NCI-H2081 (cell line): Measurements from ENCODE around the gene ARHGEF37.

Experiments
- DNase-seq, 2 experiments: peaks; one replicate each; lab custom pipeline; 2025; lab: John Stamatoyannopoulos, UW

The ARHGEF37 gene

GRCh38 chr5:149628221-149628620 lies 46.9 kb downstream of the ARHGEF37 start:
- DNase-seq = peak in 1 of 2 experiments; percentile 4

- DNase-seq = no peak
Measured at GRCh38 chr5:149628846-149629388, 47.6 kb downstream of the ARHGEF37 start.

- DNase-seq = no peak
Measured at GRCh38 chr5:149629421-149629820, 48.1 kb downstream of the ARHGEF37 start.

DNA sequence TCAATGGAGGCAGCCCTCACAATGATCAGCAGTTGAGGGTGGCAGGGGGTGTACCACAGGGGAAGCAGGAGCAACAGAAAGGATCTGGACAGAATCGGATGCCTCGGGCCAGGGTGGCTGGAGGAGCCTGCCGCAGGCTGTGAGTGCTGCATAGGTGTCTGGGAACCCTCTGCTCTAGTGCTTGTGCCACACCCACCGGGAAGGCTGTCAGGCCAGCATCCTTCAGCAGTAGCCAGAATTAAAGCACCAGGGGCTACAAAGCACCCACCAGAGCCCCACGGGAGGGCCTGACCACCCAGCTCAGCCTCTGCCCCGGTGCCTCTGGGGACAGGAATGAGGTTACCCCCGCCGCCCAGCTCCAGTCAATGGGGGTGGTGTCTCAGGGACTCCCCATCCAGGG lies 49.0 kb downstream of the ARHGEF37 start:
- DNase-seq = no peak

GRCh38 chr5:149631506-149631905 lies 50.2 kb downstream of the ARHGEF37 start:
- DNase-seq = no peak

DNA sequence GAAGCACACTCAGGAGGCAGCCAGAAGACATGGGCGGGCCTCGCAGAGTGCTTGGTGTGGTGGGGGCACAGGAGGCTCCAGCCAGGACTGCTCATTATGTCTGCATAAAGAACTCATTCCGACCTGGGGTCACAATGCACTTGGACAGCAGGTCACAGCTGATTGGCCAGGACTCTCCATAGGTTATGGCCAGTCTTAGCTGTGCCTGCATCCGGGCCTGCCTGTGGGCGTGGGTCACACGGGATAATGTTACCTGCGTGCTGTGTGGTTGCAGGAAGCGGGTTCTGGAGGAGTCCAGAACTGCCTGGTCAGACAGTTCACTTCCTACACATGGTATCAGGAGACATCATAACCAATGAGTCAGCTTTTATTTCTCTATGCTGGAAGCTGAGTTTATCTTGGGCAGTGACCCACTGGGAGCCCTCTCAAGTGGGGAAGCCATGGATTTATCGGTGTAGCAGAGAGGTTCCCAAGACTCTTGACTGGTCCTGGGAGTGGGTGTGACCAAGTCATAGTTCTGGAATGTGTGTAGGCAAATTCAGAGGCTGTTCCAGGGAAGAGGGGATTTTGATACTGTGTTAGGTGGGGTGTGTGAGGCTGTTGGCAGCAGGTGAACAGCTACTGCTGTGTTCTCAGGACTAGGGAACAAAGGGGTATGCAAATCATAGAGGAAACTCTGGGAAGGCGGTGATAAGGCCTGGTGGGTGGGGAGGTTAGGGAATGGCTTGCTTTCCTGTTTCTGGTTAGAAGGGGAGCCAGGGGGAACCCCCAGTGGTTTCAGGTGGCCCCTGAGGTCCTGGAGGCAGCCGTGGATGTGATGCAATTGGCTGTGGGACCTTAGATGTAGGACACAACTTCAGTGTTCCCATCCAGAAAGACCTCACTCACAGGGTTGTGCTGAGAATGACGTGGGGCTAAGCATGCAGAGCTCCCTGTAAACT lies 51.3 kb downstream of the ARHGEF37 start:
- DNase-seq = no peak

DNA sequence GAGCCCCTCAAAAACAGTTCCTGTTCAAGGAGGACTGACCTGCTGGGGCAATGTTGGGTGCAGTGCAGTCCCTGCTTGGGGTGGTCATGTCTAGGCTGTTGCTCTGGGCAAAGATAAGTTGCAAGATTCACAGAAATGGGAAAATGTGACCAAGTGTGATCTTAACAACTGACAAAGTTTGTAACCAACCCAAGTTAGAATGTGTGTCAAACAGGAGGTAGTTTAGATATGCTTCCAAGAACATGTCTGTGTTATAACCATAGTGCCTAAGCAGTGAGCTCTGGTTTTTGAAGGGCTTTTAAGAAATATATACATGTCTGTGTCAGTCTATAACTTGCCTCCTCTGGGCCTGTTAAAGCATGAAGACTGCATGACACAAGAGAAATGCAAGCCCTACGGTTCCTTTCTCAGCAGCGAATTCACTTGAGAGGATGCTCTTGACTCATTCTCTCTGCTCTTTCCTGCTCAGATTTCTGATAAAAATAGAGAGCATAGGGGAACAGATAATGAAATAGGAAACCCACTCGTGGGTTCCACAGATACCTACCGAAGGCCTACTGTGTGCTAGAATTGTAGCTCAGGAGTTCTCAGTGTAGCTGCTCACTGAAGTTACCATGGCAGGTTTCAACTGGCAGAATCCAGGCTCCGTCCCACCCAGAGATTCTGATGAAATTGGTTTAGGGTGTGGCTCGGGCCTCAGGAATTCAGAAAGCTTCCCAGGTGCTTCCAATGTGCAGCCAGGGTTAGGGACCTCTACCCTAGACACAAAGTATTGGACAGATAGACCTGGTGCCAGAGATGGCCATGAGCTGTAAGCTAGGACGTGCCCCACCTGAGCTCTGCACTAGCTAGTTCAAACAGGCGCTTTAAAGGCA lies 52.4 kb downstream of the ARHGEF37 start:
- no peak for DNase-seq

DNA sequence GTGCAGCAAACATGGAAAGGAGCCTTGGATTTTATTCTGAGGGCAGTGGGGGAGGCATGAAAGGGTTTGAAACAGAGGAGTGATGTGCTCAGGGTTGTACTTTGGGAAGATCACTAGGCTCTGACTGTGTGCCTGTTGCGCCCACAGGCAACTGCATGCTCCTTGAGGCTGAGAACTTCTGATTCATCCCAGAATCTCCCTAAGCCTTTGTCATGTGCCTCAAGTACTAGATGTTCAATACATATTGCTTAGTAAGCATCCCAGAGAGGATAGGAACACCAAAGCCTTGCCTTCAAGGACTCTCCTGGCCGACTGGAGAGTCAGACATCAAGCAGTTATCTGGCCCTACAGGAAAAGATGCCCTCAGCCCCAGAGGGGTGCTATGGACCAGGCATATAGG lies 54.1 kb downstream of the ARHGEF37 start:
- DNase-seq = no peak

DNA sequence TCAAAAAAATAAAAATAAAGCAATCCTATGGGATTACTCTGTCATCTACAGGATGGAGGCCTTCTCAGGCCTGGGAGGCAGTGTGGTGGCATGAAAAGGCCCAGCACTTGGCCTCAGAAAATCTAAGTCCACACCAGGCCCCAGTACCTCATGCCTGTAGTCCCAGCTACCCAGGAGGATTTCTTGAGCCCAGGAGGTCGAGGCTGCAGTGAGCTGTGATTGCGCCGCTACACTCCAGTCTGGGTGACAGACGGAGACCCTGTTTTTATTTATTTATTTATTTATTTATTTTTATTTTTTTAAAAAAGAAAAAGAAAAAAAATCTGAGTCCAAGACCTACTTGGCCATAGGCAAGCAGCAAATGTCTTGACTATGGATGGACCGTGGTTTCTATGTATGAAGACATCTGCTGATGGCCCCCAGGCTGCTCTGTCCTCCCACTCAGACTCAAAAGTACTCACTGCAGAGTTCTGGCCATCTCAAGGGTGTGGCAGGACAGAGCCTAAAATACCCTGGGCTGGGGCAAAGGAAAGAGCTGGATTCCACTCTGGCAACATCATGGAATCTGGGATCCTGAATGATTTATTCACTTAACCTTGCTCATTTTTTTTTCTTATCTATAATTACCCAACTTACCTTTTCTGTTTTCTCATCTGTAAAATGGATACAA lies 55.0 kb downstream of the ARHGEF37 start:
- DNase-seq = no peak

GRCh38 chr5:149636861-149637246 lies 55.6 kb downstream of the ARHGEF37 start:
- peak; percentile 74 to 80 for DNase-seq

DNA sequence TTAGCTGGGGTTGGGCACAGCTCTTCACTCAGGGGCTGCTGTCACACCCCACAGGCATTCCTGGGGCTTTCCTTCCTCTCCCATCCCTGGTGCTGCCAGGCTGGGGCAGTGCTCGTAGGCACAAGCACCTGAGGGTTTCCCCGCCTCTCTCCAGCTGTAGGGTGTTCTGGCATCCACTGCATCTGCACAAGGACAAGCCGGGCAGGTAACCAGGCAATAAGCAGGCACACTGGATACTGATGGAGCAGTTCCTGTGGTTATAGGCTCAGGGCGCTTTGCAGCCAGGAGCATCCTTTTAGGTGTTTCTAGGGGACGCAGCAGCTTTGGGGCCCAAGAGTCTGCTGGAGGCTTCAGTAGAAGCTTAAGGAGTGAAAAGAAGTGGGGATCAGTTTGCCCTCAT lies 56.8 kb downstream of the ARHGEF37 start:
- no peak for DNase-seq

- no peak for DNase-seq
Measured at GRCh38 chr5:149638546-149639241, 57.4 kb downstream of the ARHGEF37 start.

DNA sequence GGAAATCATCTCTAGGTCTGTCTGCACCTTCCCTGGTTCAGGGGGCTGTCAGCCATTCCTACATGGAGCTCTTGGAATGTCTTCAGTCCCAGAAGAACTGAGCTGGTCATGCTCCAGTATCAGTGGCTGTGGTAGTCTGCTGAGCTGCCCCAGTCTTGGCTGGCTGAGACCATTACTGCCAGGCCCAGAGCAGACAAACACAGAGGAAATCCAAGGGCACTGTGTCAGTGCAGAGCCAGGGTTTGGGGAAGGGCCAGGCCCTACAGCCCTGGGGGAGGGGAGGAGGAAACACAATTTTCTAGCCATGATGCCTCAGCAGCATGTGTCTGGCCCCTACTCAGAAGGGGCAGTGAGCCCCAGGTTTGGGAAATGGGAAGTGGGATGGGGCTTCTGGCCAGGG lies 58.4 kb downstream of the ARHGEF37 start:
- no peak for DNase-seq

DNA sequence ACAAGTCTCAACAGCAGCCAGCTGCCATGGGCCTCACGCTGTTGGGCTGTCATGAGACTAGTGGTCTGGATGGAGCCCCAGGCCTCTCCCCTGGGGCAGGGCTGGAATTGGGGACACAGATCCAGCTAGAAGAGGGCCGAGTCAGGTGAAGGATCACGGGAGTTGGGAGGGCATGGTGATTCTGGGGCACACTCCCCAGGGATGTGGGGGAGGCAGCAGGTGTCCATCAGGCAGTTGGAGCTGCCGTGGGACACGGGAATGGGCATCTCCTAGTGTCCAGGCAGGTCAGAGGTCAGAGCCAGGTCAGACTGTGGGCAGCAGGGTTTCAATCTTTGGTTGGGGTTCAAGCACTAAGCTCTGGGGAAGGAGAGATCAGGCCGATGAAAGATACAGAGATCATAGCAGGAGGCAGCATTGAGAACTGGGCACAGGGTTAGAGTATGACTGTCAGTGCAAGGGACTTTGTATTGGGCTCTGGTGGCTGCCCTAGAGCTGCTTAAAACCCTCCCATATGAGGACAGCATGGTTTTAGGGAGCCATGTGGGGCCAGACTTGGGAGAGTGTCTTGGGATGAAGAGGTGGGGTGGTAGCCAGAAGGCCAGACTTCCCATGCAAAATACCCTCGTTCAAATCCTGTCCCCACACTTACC lies 59.2 kb downstream of the ARHGEF37 start:
- DNase-seq = no peak

DNA sequence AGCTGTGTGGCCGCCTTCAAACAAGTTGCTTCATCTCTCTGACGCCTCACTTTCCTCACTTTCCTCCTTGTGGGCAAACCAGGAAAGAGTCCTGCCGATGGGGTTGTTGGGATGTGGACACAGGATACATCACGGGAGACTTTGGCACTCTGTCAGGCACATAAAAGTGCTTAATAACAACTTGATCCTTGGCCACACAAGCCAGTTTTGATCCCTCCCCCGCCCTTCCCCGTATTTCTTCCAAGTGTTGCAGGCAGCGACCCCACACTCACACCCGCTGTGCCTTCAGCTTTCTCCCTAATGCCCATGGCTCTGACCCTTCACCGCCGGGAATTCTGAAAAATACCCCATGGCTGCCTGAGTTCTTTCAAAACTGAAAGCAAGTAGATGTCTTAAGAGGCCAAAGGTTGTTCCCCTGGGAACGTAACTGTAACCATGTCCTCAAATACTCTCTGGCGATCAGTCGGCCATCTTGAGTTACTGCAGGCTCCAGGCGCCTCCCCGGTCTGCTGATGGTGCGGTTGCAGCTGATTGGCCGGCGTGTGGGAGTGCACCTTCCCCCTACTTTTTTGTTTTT lies 59.8 kb downstream of the ARHGEF37 start:
- DNase-seq = no peak

DNA sequence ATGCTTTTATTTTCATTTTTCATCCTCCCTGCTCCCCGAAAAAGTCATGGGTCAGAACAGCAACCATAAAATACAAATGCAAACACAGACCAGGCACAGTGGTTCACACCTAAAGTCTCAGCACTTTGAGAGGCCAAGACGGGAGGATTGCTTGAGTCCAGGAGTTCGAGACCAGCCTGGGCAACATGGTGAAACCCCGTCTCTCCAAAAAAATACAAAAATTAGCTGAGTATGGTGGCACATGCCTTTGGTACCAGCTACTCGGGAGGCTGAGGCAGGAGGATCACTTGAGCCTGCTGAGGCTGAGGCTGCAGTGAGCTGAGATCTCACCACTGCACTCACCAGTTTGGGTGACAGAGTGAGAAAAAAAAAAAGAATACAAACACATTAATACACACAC lies 60.3 kb downstream of the ARHGEF37 start:
- DNase-seq = no peak

DNA sequence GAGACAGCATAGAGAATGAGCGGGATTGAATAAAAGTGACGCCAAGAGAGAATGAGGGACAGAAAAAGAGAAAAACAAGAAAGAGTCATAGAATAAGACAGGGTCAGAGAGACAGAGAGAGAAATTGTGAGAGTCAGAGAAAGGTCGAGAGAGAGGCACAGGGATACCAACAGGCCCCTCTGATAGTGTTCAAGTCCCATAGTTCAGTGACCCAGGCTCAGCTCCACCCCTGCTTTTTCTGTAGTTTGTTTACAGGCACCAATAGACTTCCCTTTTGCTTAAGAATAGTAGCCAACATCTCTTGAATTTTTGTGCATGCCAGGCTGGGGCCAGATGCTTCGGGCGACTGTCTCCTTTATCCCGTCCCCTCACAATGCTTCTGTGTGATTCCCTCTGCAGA lies 62.5 kb downstream of the ARHGEF37 start:
- no peak for DNase-seq

GRCh38 chr5:149644629-149645028 lies 63.3 kb downstream of the ARHGEF37 start:
- no peak for DNase-seq

DNA sequence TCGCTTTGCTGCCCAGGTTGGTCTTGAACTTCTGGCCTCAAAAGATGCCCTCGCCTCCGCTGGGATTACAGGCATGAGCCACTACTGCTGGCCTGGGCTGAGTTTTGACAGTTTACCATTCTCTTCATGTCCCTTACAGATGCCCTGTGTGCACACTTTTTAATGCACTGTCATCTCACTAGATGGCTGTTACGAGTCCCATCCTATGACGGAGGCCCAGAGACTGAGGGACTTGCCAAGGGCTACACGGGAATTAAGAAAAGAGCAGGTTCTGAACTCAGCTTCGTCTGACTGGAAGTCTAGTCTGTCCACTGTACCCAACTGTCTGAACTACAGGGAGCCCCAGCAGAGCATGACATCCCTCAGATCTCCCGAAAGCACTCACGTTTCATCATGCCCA lies 63.9 kb downstream of the ARHGEF37 start:
- no peak for DNase-seq

DNA sequence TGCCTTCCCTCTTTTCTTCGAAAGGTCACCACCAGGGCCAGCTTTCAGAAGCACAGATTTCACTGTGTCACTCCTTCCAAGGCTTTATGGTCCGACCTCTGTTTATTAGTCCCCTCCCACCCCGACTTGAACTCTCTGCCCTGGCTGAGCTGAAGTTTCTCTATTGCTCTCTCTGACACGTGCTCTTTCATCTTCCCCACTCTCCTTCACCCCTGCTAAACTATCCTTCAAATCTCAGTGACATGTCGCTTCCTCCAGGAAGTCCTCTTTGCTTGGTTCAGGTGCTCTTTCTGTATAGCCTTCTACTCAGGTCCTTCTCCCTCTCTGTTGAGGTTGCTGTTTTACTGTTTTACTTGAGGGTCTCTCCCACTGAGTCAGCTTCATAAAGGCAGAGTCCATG lies 64.4 kb downstream of the ARHGEF37 start:
- no peak for DNase-seq

- DNase-seq = peak; percentile 60 to 79
Measured at GRCh38 chr5:149646564-149646963, 65.3 kb downstream of the ARHGEF37 start.
